NK-92 (cell line): ENCODE data around the gene MUC15.
"Not testable (repeated sequence)": the region's sequence is repeated elsewhere in the genome, so short reads cannot be mapped to it uniquely, and the experiment has no call there.

ENCODE experiments used
- DNase-seq: peaks from one replicate; lab custom pipeline; 2025; ENCODE audit not compliant: unreplicated experiment; lab: John Stamatoyannopoulos, UW

The MUC15 gene

GRCh38 chr11:26571861-26572654 is at the start of gene MUC15:
MUC15 (minus strand) TSS chr11:26572263; CDS start chr11:26567094, 5,169 bp downstream.
- no peak for DNase-seq

GRCh38 chr11:26621132-26621531 is 49.1 kb upstream of the MUC15 start:
- no peak for DNase-seq

- no peak for DNase-seq
These were observed 48.4 kb upstream of the MUC15 start for GRCh38 chr11:26620282-26621045.

GRCh38 chr11:26618441-26618840 is 46.4 kb upstream of the MUC15 start:
- no peak for DNase-seq

GRCh38 chr11:26613759-26614158 is 41.7 kb upstream of the MUC15 start:
- no peak for DNase-seq

GRCh38 chr11:26608507-26609146 is 36.6 kb upstream of the MUC15 start:
- DNase-seq, result no peak

- DNase-seq, result no peak
These were observed 35.9 kb upstream of the MUC15 start for GRCh38 chr11:26607725-26608506.

GRCh38 chr11:26599876-26600434 is 27.9 kb upstream of the MUC15 start:
- DNase-seq, result no peak

GRCh38 chr11:26599425-26599824 is 27.4 kb upstream of the MUC15 start:
- DNase-seq, result no peak

GRCh38 chr11:26597899-26598298 is 25.8 kb upstream of the MUC15 start:
- DNase-seq, result no peak

- DNase-seq, result not testable (repeated sequence)
These were observed 25.1 kb upstream of the MUC15 start for GRCh38 chr11:26597049-26597689.

GRCh38 chr11:26595207-26595865 is 23.3 kb upstream of the MUC15 start:
- not testable (repeated sequence) for DNase-seq

- DNase-seq, result no peak
These were observed 21.6 kb upstream of the MUC15 start for GRCh38 chr11:26593691-26594090.

- DNase-seq, result no peak
These were observed 15.0 kb upstream of the MUC15 start for GRCh38 chr11:26587073-26587472.

GRCh38 chr11:26584818-26585217 is 12.8 kb upstream of the MUC15 start:
- no peak for DNase-seq

GRCh38 chr11:26583550-26583949 is 11.5 kb upstream of the MUC15 start:
- DNase-seq, result no peak

- DNase-seq, result no peak
These were observed 8.9 kb upstream of the MUC15 start for GRCh38 chr11:26580929-26581328.

- no peak for DNase-seq
These were observed 7.6 kb upstream of the MUC15 start for GRCh38 chr11:26579683-26580082.

GRCh38 chr11:26578998-26579661 is 7.1 kb upstream of the MUC15 start:
- no peak for DNase-seq
